PC-9 (cell line): ENCODE data around the gene GNG7. TPM values are rescaled to one million over a fixed set of nuclear protein-coding genes. Genes with fewer than 3 reads are reported as not detected.

ENCODE experiments used
- BruUV-seq: library from RNA; stranded (reverse); fragments of 400-500 nt; replicated peaks from 2 replicates; lab custom pipeline; 2021; lab: Mats Ljungman, UMichigan
- CTCF ChIA-PET: fragments of 300-600 bp; sonication (Branson Sonifier 250); formaldehyde crosslinking; loops from one replicate; lab custom pipeline; 2022; ENCODE audit warnings: antibody characterized with exemption; lab: Charles Lee
- POLR2A ChIA-PET: fragments of 300-600 bp; sonication (Branson Sonifier 250); formaldehyde crosslinking; loops from one replicate; lab custom pipeline; 2022; ENCODE audit warnings: antibody characterized with exemption; ENCODE audit not compliant: unreplicated experiment; lab: Charles Lee
- DNase-seq, 2 experiments: peaks; one replicate each; pipeline versions ENCODE4 v3.0.0 to v3.0.0-alpha.2; 2015 to 2022; ENCODE audit warnings: mixed read lengths in 1 of 2
- H2AFZ ChIP-seq: fragments of 200-600 bp; sonication (generic); 2 replicates; pipeline ENCODE4 v1.8.1; 2017; ENCODE audit warnings: antibody characterized with exemption
- H3F3A ChIP-seq: fragments of 200-600 bp; sonication (generic); 2 replicates; pipeline ENCODE4 v1.8.1; 2017; ENCODE audit warnings: antibody characterized with exemption, mild to moderate bottlenecking, low read depth; ENCODE audit not compliant: insufficient read depth
- H3K27ac ChIP-seq: fragments of 200-600 bp; sonication (generic); 2 replicates; pipeline ENCODE4 v1.6.1; 2016; ENCODE audit warnings: mixed run types
- H3K27me3 ChIP-seq: fragments of 200-600 bp; sonication (generic); 2 replicates; pipeline ENCODE4 v1.6.1; 2016; ENCODE audit warnings: low read depth, mixed run types; ENCODE audit not compliant: insufficient read depth
- H3K36me3 ChIP-seq: fragments of 200-600 bp; sonication (generic); 2 replicates; pipeline ENCODE4 v1.6.1; 2016; ENCODE audit warnings: low read depth, mixed run types
- H3K4me1 ChIP-seq: fragments of 200-600 bp; sonication (generic); replicated peaks from 2 replicates; pipeline ENCODE4 v1.6.1; 2016; ENCODE audit warnings: mixed run types; ENCODE audit not compliant: insufficient read depth
- H3K4me2 ChIP-seq: fragments of 200-600 bp; sonication (generic); 2 replicates; pipeline ENCODE4 v1.6.1; 2017; ENCODE audit warnings: mixed run types
- H3K4me3 ChIP-seq: fragments of 200-600 bp; sonication (generic); 2 replicates; pipeline ENCODE4 v1.6.1; 2016; ENCODE audit warnings: mixed run types
- H3K79me2 ChIP-seq: fragments of 200-600 bp; sonication (generic); 2 replicates; pipeline ENCODE4 v1.6.1; 2017; ENCODE audit warnings: low read depth, mixed run types
- H3K9me2 ChIP-seq: fragments of 200-600 bp; sonication (generic); 2 replicates; pipeline ENCODE4 v1.8.1; 2017; ENCODE audit warnings: mild to moderate bottlenecking; ENCODE audit not compliant: insufficient read depth
- H3K9me3 ChIP-seq: fragments of 200-600 bp; sonication (generic); 2 replicates; pipeline ENCODE4 v1.8.1; 2016; ENCODE audit warnings: low read depth; ENCODE audit not compliant: insufficient read depth
- H4K20me1 ChIP-seq: fragments of 200-600 bp; sonication (generic); 2 replicates; pipeline ENCODE4 v1.8.1; 2017; ENCODE audit not compliant: insufficient read depth
- CTCF ChIP-seq: fragments of 200-600 bp; sonication (generic); conservative IDR thresholded peaks from 2 replicates; pipeline ENCODE4 v1.6.1; 2017; ENCODE audit warnings: mixed run types, antibody characterized with exemption, mild to moderate bottlenecking, moderate library complexity
- EZH2 ChIP-seq: fragments of 200-600 bp; sonication (generic); IDR thresholded peaks from 2 replicates; pipeline ENCODE4 v1.8.0; 2017; ENCODE audit warnings: antibody characterized with exemption, low read depth
- intact Hi-C: fragments of 100-400 bp; cut with micrococcal nuclease; formaldehyde crosslinking; loops from one replicate; pipeline ENCODE4 v1.10.0; 2022; ENCODE audit not compliant: unreplicated experiment
- total RNA-seq: library from RNA; stranded (reverse); gene quantifications from 2 replicates; pipeline ENCODE4 v1.2.3, GENCODE V29; 2021

GNG7 gene
- total RNA-seq, 1 experiment from 2014 or later: 2.8 TPM

- Histone ChIP-seq H3K27me3 (no peaks in the 10 kb centered on the region), H3K4me2 (peak overlapping the region; percentile 7; the same call in 1 of the 2 replicates), H4K20me1 (no peaks in the 10 kb centered on the region), H2AFZ (no peak overlapping the region), H3K9me3 (no peaks in the 10 kb centered on the region), H3K36me3 (no peaks in the 10 kb centered on the region), H3K9me2 (no peaks in the 10 kb centered on the region), H3K4me1 (peaks cover 57% of the 10 kb centered on the region), H3K4me3 (no peak overlapping the region), H3F3A (peaks cover 42% of the 10 kb centered on the region), H3K79me2 (no peaks in the 10 kb centered on the region), H3K27ac (peak overlapping the region; percentile 99)
- TF ChIP-seq EZH2: no peak
- TF ChIP-seq CTCF: no peak
- DNase-seq: no peak
- no TSS peak for BruUV-seq
- CTCF ChIA-PET: no interaction called here
- POLR2A ChIA-PET: interaction anchor here (0.5 kb wide), 1 partner anchor 500 kb away, joined by 3 read pairs; no protein-coding TSS in a partner anchor
- intact Hi-C loops: no loop called here
These were observed 175.3 kb downstream of the GNG7 start for GRCh38 chr19:2527171-2527570.

- H3F3A ChIP-seq: peaks cover 37% of the 10 kb centered on the region
- no TSS peak for BruUV-seq
- no peaks in the 10 kb centered on the region for H3K9me3 ChIP-seq
- CTCF ChIA-PET: interaction anchor here (0.5 to 0.7 kb wide), 2 partner anchors 19 to 51 kb away, joined by 3 to 5 read pairs; no protein-coding TSS in a partner anchor
- H4K20me1 ChIP-seq: no peaks in the 10 kb centered on the region
- peak overlapping the region; percentile 66; the same call in 1 of the 2 replicates for H2AFZ ChIP-seq
- peak overlapping the region; percentile 88 for H3K27ac ChIP-seq
- H3K9me2 ChIP-seq: no peaks in the 10 kb centered on the region
- peaks cover 41% of the 10 kb centered on the region for H3K4me1 ChIP-seq
- intact Hi-C loops: loop anchor here (2.0 kb wide), 1 partner anchor 48 kb away; the partner anchor contains the start of gene GADD45B
- peak; percentile 88 to 93 for DNase-seq
- TF ChIP-seq EZH2 (no peak), CTCF (no peak)
- no peaks in the 10 kb centered on the region for H3K36me3 ChIP-seq
- POLR2A ChIA-PET: interaction anchor here (0.8 to 1.4 kb wide), 5 partner anchors 16 to 49 kb away, joined by 4 to 9 read pairs (median 7); partner anchors contain the start of gene GADD45B
- H3K27me3 ChIP-seq: no peaks in the 10 kb centered on the region
- peak overlapping the region; percentile 82 for H3K4me2 ChIP-seq
- H3K79me2 ChIP-seq: no peaks in the 10 kb centered on the region
- H3K4me3 ChIP-seq: peak overlapping the region; percentile 50
These were observed 177.4 kb downstream of the GNG7 start for GRCh38 chr19:2524840-2525723.

DNA sequence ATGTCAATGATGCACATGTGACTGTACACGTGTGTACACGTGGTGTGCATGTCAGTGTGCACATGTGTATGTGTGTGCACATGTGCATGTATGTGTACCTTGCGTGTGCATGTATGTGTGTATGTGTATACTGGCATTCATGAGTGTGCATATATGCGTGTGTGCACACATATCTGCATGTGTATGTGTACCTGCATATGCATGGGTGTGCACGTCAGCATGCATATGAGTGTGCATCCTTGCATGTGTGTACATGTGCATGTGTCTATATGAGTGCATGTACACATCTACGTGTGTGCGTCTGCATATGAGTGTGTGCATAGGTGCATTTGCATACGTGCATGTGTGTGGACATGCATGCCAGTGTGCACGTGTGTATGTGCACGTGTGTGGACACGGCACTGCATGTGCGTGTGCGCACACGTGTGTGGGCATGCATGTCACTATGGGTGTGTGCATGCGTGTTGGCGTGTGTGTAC lies 178.1 kb downstream of the GNG7 start:
- CTCF ChIA-PET: interaction anchor here (0.7 kb wide), 1 partner anchor 51 kb away, joined by 5 read pairs; no protein-coding TSS in a partner anchor
- H3K27ac ChIP-seq: peak overlapping the region; percentile 88; the same call in 1 of the 2 replicates
- peak overlapping the region; percentile 82 for H3K4me2 ChIP-seq
- no peaks in the 10 kb centered on the region for H3K36me3 ChIP-seq
- no peak for TF ChIP-seq EZH2
- TF ChIP-seq CTCF: no peak
- no TSS peak for BruUV-seq
- no peak overlapping the region for H3K4me3 ChIP-seq
- H3K4me1 ChIP-seq: peaks cover 36% of the 10 kb centered on the region
- no peaks in the 10 kb centered on the region for H3K9me3 ChIP-seq
- no peaks in the 10 kb centered on the region for H3K79me2 ChIP-seq
- POLR2A ChIA-PET: interaction anchor here (0.8 to 1.4 kb wide), 3 partner anchors 16 to 48 kb away, joined by 7 to 9 read pairs (median 7); partner anchors contain the start of gene GADD45B
- intact Hi-C loops: loop anchor here (2.0 kb wide), 1 partner anchor 48 kb away; the partner anchor contains the start of gene GADD45B
- DNase-seq: no peak
- H3K27me3 ChIP-seq: no peaks in the 10 kb centered on the region
- H3F3A ChIP-seq: peaks cover 33% of the 10 kb centered on the region
- no peak overlapping the region for H2AFZ ChIP-seq
- H3K9me2 ChIP-seq: no peaks in the 10 kb centered on the region
- H4K20me1 ChIP-seq: no peaks in the 10 kb centered on the region
